Ectodermal cell (in vitro differentiated cells): ENCODE results near the gene HCN2.

Experiments
- H3K27ac ChIP-seq: 2 replicates; pipeline ENCODE4 v1.7.0; 2013; ENCODE audit warnings: mild to moderate bottlenecking, low read depth, low read length; ENCODE audit not compliant: insufficient read depth, poor library complexity, severe bottlenecking
- H3K27me3 ChIP-seq: 2 replicates; pipeline ENCODE4 v1.7.0; 2013; ENCODE audit warnings: mild to moderate bottlenecking, low read length; ENCODE audit not compliant: insufficient read depth, control insufficient read depth, poor library complexity, severe bottlenecking
- H3K36me3 ChIP-seq: one replicate; pipeline ENCODE4 v1.7.0; 2013; ENCODE audit warnings: low read length; ENCODE audit not compliant: control insufficient read depth, insufficient read depth
- H3K4me1 ChIP-seq: one replicate; pipeline ENCODE4 v1.7.0; 2013; ENCODE audit warnings: low read length; ENCODE audit not compliant: control insufficient read depth, insufficient read depth
- H3K4me3 ChIP-seq: 2 replicates; pipeline ENCODE4 v1.7.0; 2013; ENCODE audit warnings: low read depth, low read length, control low read depth; ENCODE audit not compliant: insufficient read depth
- H3K9me3 ChIP-seq: 2 replicates; pipeline ENCODE4 v1.7.0; 2013; ENCODE audit warnings: mild to moderate bottlenecking, low read length, moderate library complexity; ENCODE audit not compliant: control insufficient read depth
- WGBS, 2 experiments: methylation state at CpG; one replicate each; pipeline ENCODE4 v1.1.7; 2013; ENCODE audit warnings: missing lambda C conversion rate in 2 of 2; 5-methylcytosine and 5-hydroxymethylcytosine counted together

The HCN2 gene

GRCh38 chr19:613732-614567 lies 24.3 kb downstream of the HCN2 start:
- H3K4me3 ChIP-seq, result no peak overlapping the region
- H3K4me1 ChIP-seq, result peaks cover 3% of the 10 kb centered on the region
- 95% methylated on average over 54 of the region's 54 CpGs for WGBS, 2 experiments

GRCh38 chr19:615619-616018 lies 25.9 kb downstream of the HCN2 start:
- H3K27me3 ChIP-seq, result peaks cover 5% of the 10 kb centered on the region
- 73 to 80% methylated on average over 33 of the region's 33 CpGs for WGBS, 2 experiments
- H3K4me1 ChIP-seq, result peaks cover 3% of the 10 kb centered on the region
- no peak overlapping the region for H3K27ac ChIP-seq
- H3K9me3 ChIP-seq, result no peaks in the 10 kb centered on the region
- H3K36me3 ChIP-seq, result peaks cover 25% of the 10 kb centered on the region
- H3K4me3 ChIP-seq, result no peak overlapping the region

More at GRCh38 chr19:613732-614567, 24.3 kb downstream of the HCN2 start:
- Histone ChIP-seq H3K36me3 (peaks cover 12% of the 10 kb centered on the region), H3K27ac (no peak overlapping the region), H3K9me3 (no peaks in the 10 kb centered on the region), H3K27me3 (peaks cover 5% of the 10 kb centered on the region)

- WGBS, 2 experiments, result 57 to 58% methylated on average over 74 to 87 of the region's 97 CpGs
- H3K4me1 ChIP-seq, result no peaks in the 10 kb centered on the region
- H3K36me3 ChIP-seq, result peaks cover 25% of the 10 kb centered on the region
- H3K4me3 ChIP-seq, result no peak overlapping the region
- peaks cover 5% of the 10 kb centered on the region for H3K27me3 ChIP-seq
- no peaks in the 10 kb centered on the region for H3K9me3 ChIP-seq
- H3K27ac ChIP-seq, result no peak overlapping the region
These were observed 26.5 kb downstream of the HCN2 start for GRCh38 chr19:616062-616700.

GRCh38 chr19:616747-617526 lies 27.3 kb downstream of the HCN2 start:
- Histone ChIP-seq H3K4me1 (no peaks in the 10 kb centered on the region), H3K9me3 (no peaks in the 10 kb centered on the region), H3K4me3 (no peak overlapping the region), H3K27ac (no peak overlapping the region), H3K27me3 (peaks cover 5% of the 10 kb centered on the region), H3K36me3 (peaks cover 25% of the 10 kb centered on the region)
- 95% methylated on average over 58 of the region's 58 CpGs for WGBS, 2 experiments

- 95% methylated on average over 28 to 29 of the region's 29 CpGs for WGBS, 2 experiments
- H3K27ac ChIP-seq, result no peak overlapping the region
- no peak overlapping the region for H3K4me3 ChIP-seq
- H3K36me3 ChIP-seq, result peaks cover 25% of the 10 kb centered on the region
- H3K9me3 ChIP-seq, result no peaks in the 10 kb centered on the region
- no peaks in the 10 kb centered on the region for H3K4me1 ChIP-seq
- H3K27me3 ChIP-seq, result peaks cover 5% of the 10 kb centered on the region
These were observed 28.0 kb downstream of the HCN2 start for GRCh38 chr19:617551-618246.

GRCh38 chr19:618247-618619 lies 28.6 kb downstream of the HCN2 start:
- H3K4me1 ChIP-seq, result no peaks in the 10 kb centered on the region
- no peak overlapping the region for H3K4me3 ChIP-seq
- H3K36me3 ChIP-seq, result peaks cover 25% of the 10 kb centered on the region
- no peak overlapping the region for H3K27ac ChIP-seq
- H3K27me3 ChIP-seq, result peaks cover 5% of the 10 kb centered on the region
- WGBS, 2 experiments, result 95 to 96% methylated on average over 19 of the region's 19 CpGs
- H3K9me3 ChIP-seq, result no peaks in the 10 kb centered on the region

- WGBS, 2 experiments, result 96 to 97% methylated on average over 27 of the region's 27 CpGs
- Histone ChIP-seq H3K36me3 (peaks cover 25% of the 10 kb centered on the region), H3K27ac (no peak overlapping the region), H3K9me3 (no peaks in the 10 kb centered on the region), H3K4me3 (no peak overlapping the region), H3K27me3 (peaks cover 5% of the 10 kb centered on the region), H3K4me1 (no peaks in the 10 kb centered on the region)
These were observed 29.1 kb downstream of the HCN2 start for GRCh38 chr19:618674-619285.

- Histone ChIP-seq H3K9me3 (no peaks in the 10 kb centered on the region), H3K27ac (no peak overlapping the region), H3K36me3 (peaks cover 25% of the 10 kb centered on the region), H3K4me1 (no peaks in the 10 kb centered on the region), H3K4me3 (no peak overlapping the region), H3K27me3 (peaks cover 5% of the 10 kb centered on the region)
- WGBS, 2 experiments, result 96% methylated on average over 47 of the region's 47 CpGs
These were observed 29.8 kb downstream of the HCN2 start for GRCh38 chr19:619286-620002.

GRCh38 chr19:620166-620862 lies 30.6 kb downstream of the HCN2 start:
- WGBS, 2 experiments, result 96 to 97% methylated on average over 45 of the region's 51 CpGs
- H3K4me1 ChIP-seq, result no peaks in the 10 kb centered on the region
- no peak overlapping the region for H3K27ac ChIP-seq
- peaks cover 4% of the 10 kb centered on the region for H3K27me3 ChIP-seq
- no peak overlapping the region for H3K4me3 ChIP-seq
- H3K9me3 ChIP-seq, result no peaks in the 10 kb centered on the region
- H3K36me3 ChIP-seq, result peaks cover 20% of the 10 kb centered on the region
